Measurements from ENCODE around the gene ABI1.
"Not testable (repeated sequence)": the region's sequence is repeated elsewhere in the genome, so short reads cannot be mapped to it uniquely, and the experiment has no call there.

ABI1 gene

GRCh38 chr10:26859241-26860101 lies 1.3 kb downstream of the ABI1 start:
- peak overlapping the region; percentile 90 for H3K9ac ChIP-seq (ENCODE audit: insufficient read length)
- H3K9me3 ChIP-seq (ENCODE audit: low read depth, low read length): no peaks in the 10 kb centered on the region
- peak overlapping the region; percentile 80 for H3K27ac ChIP-seq
- peak overlapping the region; percentile 89 for H3K4me3 ChIP-seq
- TF ChIP-seq EZH2 (IDR thresholded peaks at IDR 0.05) (no peak), FOXP2 (optimal IDR thresholded peaks at IDR 0.05; ENCODE audit: control extremely low read depth, extremely low read length, insufficient read depth) (no peak), POLR2AphosphoS5 (IDR thresholded peaks at IDR 0.05; ENCODE audit: borderline replicate concordance, low read depth, low read length) (no peak)
- no peaks in the 10 kb centered on the region for H3K36me3 ChIP-seq (ENCODE audit: insufficient read depth, low read length)
- DNase-seq (ENCODE audit: low read depth, low spot score): no peak

GRCh38 chr10:26858707-26859034 lies 2.1 kb downstream of the ABI1 start:
- Histone ChIP-seq H3K36me3 (ENCODE audit: insufficient read depth, low read length) (no peaks in the 10 kb centered on the region), H3K9me3 (ENCODE audit: low read depth, low read length) (no peaks in the 10 kb centered on the region), H3K27ac (peak overlapping the region; percentile 80; the same call in 1 of the 2 replicates), H3K4me3 (peak overlapping the region; percentile 89), H3K9ac (ENCODE audit: insufficient read length) (peak overlapping the region; percentile 90)
- DNase-seq (ENCODE audit: low read depth, low spot score): no peak
- TF ChIP-seq EZH2 (IDR thresholded peaks at IDR 0.05) (no peak), POLR2AphosphoS5 (IDR thresholded peaks at IDR 0.05; ENCODE audit: borderline replicate concordance, low read depth, low read length) (no peak), FOXP2 (optimal IDR thresholded peaks at IDR 0.05; ENCODE audit: control extremely low read depth, extremely low read length, insufficient read depth) (no peak)

- H3K9me3 ChIP-seq (ENCODE audit: low read depth, low read length): no peaks in the 10 kb centered on the region
- H3K36me3 ChIP-seq (ENCODE audit: insufficient read depth, low read length): no peaks in the 10 kb centered on the region
- no peak for DNase-seq (ENCODE audit: low read depth, low spot score)
- peak overlapping the region; percentile 89 for H3K4me3 ChIP-seq
- 0 out of 2 replicates have a peak overlapping the region, but pooled peaks have one; percentile 42 for H3K27ac ChIP-seq
- peak overlapping the region; percentile 90 for H3K9ac ChIP-seq (ENCODE audit: insufficient read length)
- TF ChIP-seq FOXP2 (optimal IDR thresholded peaks at IDR 0.05; ENCODE audit: control extremely low read depth, extremely low read length, insufficient read depth) (no peak), EZH2 (IDR thresholded peaks at IDR 0.05) (no peak), POLR2AphosphoS5 (IDR thresholded peaks at IDR 0.05; ENCODE audit: borderline replicate concordance, low read depth, low read length) (no peak)
These were observed 2.6 kb downstream of the ABI1 start for GRCh38 chr10:26857991-26858706.

GRCh38 chr10:26857553-26857952 lies 3.2 kb downstream of the ABI1 start:
- H3K9ac ChIP-seq (ENCODE audit: insufficient read length): peak overlapping the region; percentile 28
- 0 out of 2 replicates have a peak overlapping the region, but pooled peaks have one; percentile 42 for H3K27ac ChIP-seq
- H3K4me3 ChIP-seq: peak overlapping the region; percentile 89; the same call in 1 of the 2 replicates

GRCh38 chr10:26855186-26855585 lies 5.6 kb downstream of the ABI1 start:
- Histone ChIP-seq H3K9ac (ENCODE audit: insufficient read length) (no peak overlapping the region), H3K9me3 (ENCODE audit: low read depth, low read length) (no peaks in the 10 kb centered on the region), H3K4me3 (no peak overlapping the region), H3K27ac (no peak overlapping the region), H3K36me3 (ENCODE audit: insufficient read depth, low read length) (no peaks in the 10 kb centered on the region)
- TF ChIP-seq FOXP2 (optimal IDR thresholded peaks at IDR 0.05; ENCODE audit: control extremely low read depth, extremely low read length, insufficient read depth): no peak
- TF ChIP-seq EZH2 (IDR thresholded peaks at IDR 0.05): no peak
- TF ChIP-seq POLR2AphosphoS5 (IDR thresholded peaks at IDR 0.05; ENCODE audit: borderline replicate concordance, low read depth, low read length): no peak
- DNase-seq (ENCODE audit: low read depth, low spot score): no peak

More at GRCh38 chr10:26857553-26857952, 3.2 kb downstream of the ABI1 start:
- not testable (repeated sequence) for H3K9me3 ChIP-seq (ENCODE audit: low read depth, low read length); H3K36me3 ChIP-seq (ENCODE audit: insufficient read depth, low read length); DNase-seq (ENCODE audit: low read depth, low spot score)

GRCh38 chr10:26854524-26854923 lies 6.2 kb downstream of the ABI1 start:
- Histone ChIP-seq H3K9ac (ENCODE audit: insufficient read length) (no peak overlapping the region), H3K27ac (no peak overlapping the region), H3K4me3 (no peak overlapping the region), H3K36me3 (ENCODE audit: insufficient read depth, low read length) (no peaks in the 10 kb centered on the region), H3K9me3 (ENCODE audit: low read depth, low read length) (no peaks in the 10 kb centered on the region)
- no peak for DNase-seq (ENCODE audit: low read depth, low spot score)
- TF ChIP-seq POLR2AphosphoS5 (IDR thresholded peaks at IDR 0.05; ENCODE audit: borderline replicate concordance, low read depth, low read length) (no peak), FOXP2 (optimal IDR thresholded peaks at IDR 0.05; ENCODE audit: control extremely low read depth, extremely low read length, insufficient read depth) (no peak), EZH2 (IDR thresholded peaks at IDR 0.05) (no peak)

GRCh38 chr10:26844396-26844975 lies 16.3 kb downstream of the ABI1 start:
- H3K36me3 ChIP-seq (ENCODE audit: insufficient read depth, low read length): no peaks in the 10 kb centered on the region

GRCh38 chr10:26843736-26844135 lies 17.0 kb downstream of the ABI1 start:
- H3K9ac ChIP-seq (ENCODE audit: insufficient read length): no peak overlapping the region
- 0 out of 2 replicates have a peak overlapping the region, but pooled peaks have one; percentile 13 for H3K27ac ChIP-seq
- H3K36me3 ChIP-seq (ENCODE audit: insufficient read depth, low read length): no peaks in the 10 kb centered on the region
- H3K9me3 ChIP-seq (ENCODE audit: low read depth, low read length): no peaks in the 10 kb centered on the region
- DNase-seq (ENCODE audit: low read depth, low spot score): no peak
- TF ChIP-seq FOXP2 (optimal IDR thresholded peaks at IDR 0.05; ENCODE audit: control extremely low read depth, extremely low read length, insufficient read depth): no peak
- no peak for TF ChIP-seq EZH2 (IDR thresholded peaks at IDR 0.05)
- no peak for TF ChIP-seq POLR2AphosphoS5 (IDR thresholded peaks at IDR 0.05; ENCODE audit: borderline replicate concordance, low read depth, low read length)
- H3K4me3 ChIP-seq: no peak overlapping the region

More at GRCh38 chr10:26844396-26844975, 16.3 kb downstream of the ABI1 start:
- Histone ChIP-seq H3K4me3 (no peak overlapping the region), H3K27ac (0 out of 2 replicates have a peak overlapping the region, but pooled peaks have one; percentile 13), H3K9ac (ENCODE audit: insufficient read length) (no peak overlapping the region), H3K9me3 (ENCODE audit: low read depth, low read length) (no peaks in the 10 kb centered on the region)
- no peak for DNase-seq (ENCODE audit: low read depth, low spot score)
- TF ChIP-seq EZH2 (IDR thresholded peaks at IDR 0.05) (no peak), POLR2AphosphoS5 (IDR thresholded peaks at IDR 0.05; ENCODE audit: borderline replicate concordance, low read depth, low read length) (no peak), FOXP2 (optimal IDR thresholded peaks at IDR 0.05; ENCODE audit: control extremely low read depth, extremely low read length, insufficient read depth) (no peak)

Data from SK-N-MC (cell line).